H9 (cell line): ENCODE data around the gene BSG. TPM values are rescaled to one million over a fixed set of nuclear protein-coding genes. Genes with fewer than 3 reads are reported as not detected.
A peak's percentile ranks its signal among the peaks of the same experiment; 100 is the strongest.

Experiments
- DNase-seq: peaks from one replicate; pipeline ENCODE4 v3.0.0-alpha.2; 2017
- H2AFZ ChIP-seq: one replicate; pipeline ENCODE4 v1.6.1; 2013; ENCODE audit warnings: mild to moderate bottlenecking, low read length, control low read depth, moderate library complexity
- H2AK5ac ChIP-seq: 2 replicates; pipeline ENCODE4 v1.6.1; 2013; ENCODE audit warnings: low read length, control low read depth, mixed read lengths; ENCODE audit not compliant: insufficient read length
- H2BK120ac ChIP-seq: one replicate; pipeline ENCODE4 v1.6.1; 2013; ENCODE audit warnings: low read depth, mild to moderate bottlenecking, low read length, control low read depth, inconsistent platforms; ENCODE audit not compliant: poor library complexity, severe bottlenecking
- H2BK12ac ChIP-seq: 2 replicates; pipeline ENCODE4 v1.6.1; 2013; ENCODE audit warnings: low read length, control low read depth, mixed read lengths, low read depth; ENCODE audit not compliant: insufficient read length
- H2BK15ac ChIP-seq: 2 replicates; pipeline ENCODE4 v1.6.1; 2013; ENCODE audit warnings: low read depth, low read length, control low read depth
- H2BK20ac ChIP-seq: one replicate; pipeline ENCODE4 v1.6.1; 2013; ENCODE audit warnings: low read depth, mild to moderate bottlenecking, low read length, control low read depth, inconsistent platforms; ENCODE audit not compliant: poor library complexity, severe bottlenecking
- H2BK5ac ChIP-seq: 2 replicates; pipeline ENCODE4 v1.6.1; 2013; ENCODE audit warnings: low read length, control low read depth, mixed read lengths; ENCODE audit not compliant: insufficient read length
- H3K14ac ChIP-seq: 2 replicates; pipeline ENCODE4 v1.6.1; 2013; ENCODE audit warnings: low read length, control low read depth; ENCODE audit not compliant: insufficient read depth
- H3K18ac ChIP-seq: 2 replicates; pipeline ENCODE4 v1.6.1; 2013; ENCODE audit warnings: low read depth, mild to moderate bottlenecking, mixed read lengths, low read length, control low read depth; ENCODE audit not compliant: insufficient read length
- H3K23ac ChIP-seq: 2 replicates; pipeline ENCODE4 v1.6.1; 2013; ENCODE audit warnings: low read length, control low read depth, mixed read lengths, low read depth; ENCODE audit not compliant: insufficient read length
- H3K23me2 ChIP-seq: 2 replicates; pipeline ENCODE4 v1.6.1; 2013; ENCODE audit warnings: low read depth, mild to moderate bottlenecking, mixed read lengths, low read length, control low read depth; ENCODE audit not compliant: insufficient read length, poor library complexity, severe bottlenecking
- H3K27ac ChIP-seq: 2 replicates; pipeline ENCODE4 v1.5.1; 2013; ENCODE audit warnings: low read length, control low read depth, mixed read lengths, low read depth; ENCODE audit not compliant: insufficient read length
- H3K27me3 ChIP-seq: 2 replicates; pipeline ENCODE4 v1.6.1; 2013; ENCODE audit warnings: low read length, control low read depth, inconsistent platforms; ENCODE audit not compliant: insufficient read depth
- H3K4ac ChIP-seq: 2 replicates; pipeline ENCODE4 v1.6.1; 2013; ENCODE audit warnings: low read depth, mild to moderate bottlenecking, control low read depth, inconsistent platforms, low read length, moderate library complexity
- H3K4me1 ChIP-seq: 2 replicates; pipeline ENCODE4 v1.6.1; 2013; ENCODE audit warnings: low read length, control low read depth, inconsistent platforms; ENCODE audit not compliant: insufficient read depth
- H3K4me2 ChIP-seq: 2 replicates; pipeline ENCODE4 v1.6.1; 2013; ENCODE audit warnings: low read length, control low read depth, mixed read lengths; ENCODE audit not compliant: insufficient read length, insufficient read depth
- H3K56ac ChIP-seq: 2 replicates; pipeline ENCODE4 v1.6.1; 2013; ENCODE audit warnings: low read depth, mild to moderate bottlenecking, mixed read lengths, low read length, control low read depth; ENCODE audit not compliant: insufficient read length
- H3K79me1 ChIP-seq: 2 replicates; pipeline ENCODE4 v1.6.1; 2013; ENCODE audit warnings: low read depth, mild to moderate bottlenecking, moderate library complexity, low read length, control low read depth, inconsistent platforms; ENCODE audit not compliant: insufficient read depth, poor library complexity, severe bottlenecking
- H3K79me2 ChIP-seq: 2 replicates; pipeline ENCODE4 v1.6.1; 2013; ENCODE audit warnings: low read length, control low read depth, inconsistent platforms; ENCODE audit not compliant: insufficient read depth
- H3K9ac ChIP-seq: 2 replicates; pipeline ENCODE4 v1.6.1; 2013; ENCODE audit warnings: low read length, control low read depth, mixed read lengths; ENCODE audit not compliant: insufficient read length; ENCODE audit errors: extremely low read depth
- H3K9me3 ChIP-seq: one replicate; pipeline ENCODE4 v1.6.1; 2013; ENCODE audit warnings: low read depth, low read length, inconsistent platforms; ENCODE audit not compliant: control insufficient read depth
- H3T11ph ChIP-seq: one replicate; pipeline ENCODE4 v1.6.1; 2013; ENCODE audit warnings: mild to moderate bottlenecking, low read length, control low read depth, inconsistent platforms
- H4K20me1 ChIP-seq: one replicate; pipeline ENCODE4 v1.6.1; 2013; ENCODE audit not compliant: control insufficient read depth, insufficient read length, insufficient read depth
- H4K5ac ChIP-seq: 2 replicates; pipeline ENCODE4 v1.6.1; 2013; ENCODE audit warnings: low read depth, mild to moderate bottlenecking, mixed read lengths, low read length, control low read depth; ENCODE audit not compliant: insufficient read length
- H4K8ac ChIP-seq: replicated peaks from 2 replicates; pipeline ENCODE4 v1.6.1; 2013; ENCODE audit warnings: low read length, control low read depth, mixed read lengths, low read depth; ENCODE audit not compliant: insufficient read length
- H4K91ac ChIP-seq: 2 replicates; pipeline ENCODE4 v1.6.1; 2013; ENCODE audit warnings: low read depth, mild to moderate bottlenecking, moderate library complexity, mixed read lengths, low read length, control low read depth; ENCODE audit not compliant: insufficient read length
- H3K27ac Mint-ChIP-seq, 3 experiments: 2 replicates in 2 of 3; 3 replicates in 1 of 3; pipeline ENCODE4 v1.8.0; 2020 to 2021; ENCODE audit warnings: mixed read lengths in 3 of 3, mild to moderate bottlenecking in 1 of 3, moderate library complexity in 1 of 3
- H3K27me3 Mint-ChIP-seq: 2 replicates; pipeline ENCODE4 v1.8.0; 2021; ENCODE audit warnings: low read depth, mild to moderate bottlenecking, moderate library complexity, mixed read lengths
- H3K36me3 Mint-ChIP-seq, 3 experiments: 2 replicates in 2 of 3; 3 replicates in 1 of 3; pipeline ENCODE4 v1.8.0; 2020 to 2021; ENCODE audit warnings: low read depth in 3 of 3, mixed read lengths in 3 of 3; ENCODE audit not compliant: insufficient read depth in 1 of 3
- H3K4me1 Mint-ChIP-seq, 2 experiments: 2 replicates each; pipeline ENCODE4 v1.8.0; 2020; ENCODE audit warnings: mixed read lengths in 2 of 2
- H3K4me3 Mint-ChIP-seq, 2 experiments: 2 replicates in 1 of 2; 3 replicates in 1 of 2; pipeline ENCODE4 v1.8.0; 2020 to 2021; ENCODE audit warnings: mild to moderate bottlenecking in 2 of 2, mixed read lengths in 2 of 2, moderate library complexity in 1 of 2
- H3K9me3 Mint-ChIP-seq, 2 experiments: 2 replicates in 1 of 2; 3 replicates in 1 of 2; pipeline ENCODE4 v1.8.0; 2020; ENCODE audit warnings: mild to moderate bottlenecking in 2 of 2, mixed read lengths in 2 of 2, moderate library complexity in 1 of 2
- WGBS: extraction: QIAGEN DNeasy Blood & Tissue Kit; methylation state at CpG from one replicate; pipeline ENCODE4 v1.1.7; 2013; ENCODE audit warnings: missing lambda C conversion rate, low lambda C conversion rate, mixed read lengths; ENCODE audit not compliant: insufficient read length; ENCODE audit errors: extremely low coverage; 5-methylcytosine and 5-hydroxymethylcytosine counted together
- total RNA-seq: library from RNA; stranded (reverse); gene quantifications from 2 replicates; pipeline ENCODE4 v1.2.1, GENCODE V29; 2021
- TF ChIP-seq, protein P1 (sequence below): fragments of 200-600 bp; sonication (generic); conservative IDR thresholded peaks from 3 replicates; pipeline ENCODE4 v1.8.0; 2021; ENCODE audit warnings: antibody characterized with exemption, mild to moderate bottlenecking

BSG gene
- total RNA-seq, 1 experiment from 2014 or later: 715 TPM

DNA sequence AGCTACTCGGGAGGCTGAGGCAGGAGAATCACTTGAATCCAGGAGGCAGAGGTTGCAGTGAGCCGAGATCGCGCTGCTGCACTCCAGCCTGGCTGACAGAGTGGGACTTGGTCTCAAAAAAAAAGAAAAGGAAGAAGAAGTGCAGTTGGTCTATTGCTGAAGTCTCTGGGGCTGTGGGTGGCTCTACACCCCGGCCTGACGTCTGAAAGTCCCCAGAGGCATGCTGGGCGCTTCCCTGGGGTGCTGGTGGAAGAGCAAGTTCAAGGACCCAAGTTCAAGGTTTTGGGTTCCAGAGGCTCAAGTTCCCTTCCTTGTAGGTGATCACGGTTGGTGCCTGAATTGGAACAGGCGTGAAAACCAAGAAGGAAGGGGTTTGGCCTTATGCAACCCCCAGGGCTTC is 21.1 kb downstream of the BSG start:
- H3K23me2 ChIP-seq: no peaks in the 10 kb centered on the region
- H4K91ac ChIP-seq: no peak overlapping the region
- H3K4ac ChIP-seq: no peak overlapping the region
- H3K79me1 ChIP-seq: no peaks in the 10 kb centered on the region
- H3K9me3 ChIP-seq: no peaks in the 10 kb centered on the region
- peaks cover 46% of the 10 kb centered on the region for H3K27me3 Mint-ChIP-seq
- H2BK20ac ChIP-seq: no peak overlapping the region
- no peak overlapping the region for H3K23ac ChIP-seq
- H3K27ac ChIP-seq: no peak overlapping the region
- no peak overlapping the region for H2BK12ac ChIP-seq
- no peak overlapping the region for H2BK15ac ChIP-seq
- no peak overlapping the region for H2AK5ac ChIP-seq
- H4K5ac ChIP-seq: no peak overlapping the region
- H4K20me1 ChIP-seq: peaks cover 3% of the 10 kb centered on the region
- H3T11ph ChIP-seq: no peak overlapping the region
- no peak overlapping the region for H2BK120ac ChIP-seq
- no peak overlapping the region for H3K14ac ChIP-seq
- no peak overlapping the region for H4K8ac ChIP-seq
- no peaks in the 10 kb centered on the region for H3K4me1 ChIP-seq
- no peak overlapping the region for H2BK5ac ChIP-seq
- H3K27me3 ChIP-seq: peaks cover 12% of the 10 kb centered on the region; the same call in 1 of the 2 replicates
- H3K4me1 Mint-ChIP-seq: 0 out of 4 replicates have a peak, but pooled peaks cover 0 to 3% of the 10 kb centered on the region in 2 experiments
- no peak for DNase-seq
- H3K9me3 Mint-ChIP-seq: no peaks in the 10 kb centered on the region; a peak in 1 of 5 replicates
- no CpG with 5 or more reads among the region's 9 CpGs for WGBS
- no peak overlapping the region for H2AFZ ChIP-seq
- no peak overlapping the region for H3K4me2 ChIP-seq
- no peaks in the 10 kb centered on the region for H3K36me3 Mint-ChIP-seq
- no peak overlapping the region for H3K27ac Mint-ChIP-seq
- peak overlapping the region; percentile 5 for H3K9ac ChIP-seq
- H3K79me2 ChIP-seq: no peaks in the 10 kb centered on the region
- no peak overlapping the region for H3K56ac ChIP-seq
- H3K18ac ChIP-seq: no peak overlapping the region
- H3K4me3 Mint-ChIP-seq: no peak overlapping the region; a peak in 1 of 5 replicates
- TF ChIP-seq, protein P1, sequence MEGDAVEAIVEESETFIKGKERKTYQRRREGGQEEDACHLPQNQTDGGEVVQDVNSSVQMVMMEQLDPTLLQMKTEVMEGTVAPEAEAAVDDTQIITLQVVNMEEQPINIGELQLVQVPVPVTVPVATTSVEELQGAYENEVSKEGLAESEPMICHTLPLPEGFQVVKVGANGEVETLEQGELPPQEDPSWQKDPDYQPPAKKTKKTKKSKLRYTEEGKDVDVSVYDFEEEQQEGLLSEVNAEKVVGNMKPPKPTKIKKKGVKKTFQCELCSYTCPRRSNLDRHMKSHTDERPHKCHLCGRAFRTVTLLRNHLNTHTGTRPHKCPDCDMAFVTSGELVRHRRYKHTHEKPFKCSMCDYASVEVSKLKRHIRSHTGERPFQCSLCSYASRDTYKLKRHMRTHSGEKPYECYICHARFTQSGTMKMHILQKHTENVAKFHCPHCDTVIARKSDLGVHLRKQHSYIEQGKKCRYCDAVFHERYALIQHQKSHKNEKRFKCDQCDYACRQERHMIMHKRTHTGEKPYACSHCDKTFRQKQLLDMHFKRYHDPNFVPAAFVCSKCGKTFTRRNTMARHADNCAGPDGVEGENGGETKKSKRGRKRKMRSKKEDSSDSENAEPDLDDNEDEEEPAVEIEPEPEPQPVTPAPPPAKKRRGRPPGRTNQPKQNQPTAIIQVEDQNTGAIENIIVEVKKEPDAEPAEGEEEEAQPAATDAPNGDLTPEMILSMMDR: no peak
